Left ventricle myocardium inferior (tissue), 1 donor: ENCODE measurements around the gene TRIM29. TPM values are rescaled to one million over a fixed set of nuclear protein-coding genes. Genes with fewer than 3 reads are reported as not detected.

ENCODE experiments used
- DNase-seq: peaks from one replicate; pipeline ENCODE4 v3.0.0-alpha.2; 2020
- H3K27ac ChIP-seq: fragments of 200-600 bp; replicated peaks from 2 replicates; pipeline ENCODE4 v1.8.0; 2021
- H3K27me3 ChIP-seq: fragments of 200-600 bp; 2 replicates; pipeline ENCODE4 v1.8.0; 2021; ENCODE audit warnings: low read depth
- H3K36me3 ChIP-seq: fragments of 200-600 bp; 2 replicates; pipeline ENCODE4 v1.8.0; 2021
- H3K4me1 ChIP-seq: fragments of 200-600 bp; 2 replicates; pipeline ENCODE4 v1.8.0; 2021
- H3K4me3 ChIP-seq: fragments of 200-600 bp; 2 replicates; pipeline ENCODE4 v1.8.0; 2021; ENCODE audit warnings: mild to moderate bottlenecking, moderate library complexity
- H3K9me3 ChIP-seq: fragments of 200-600 bp; replicated peaks from 2 replicates; pipeline ENCODE4 v1.8.0; 2021
- intact Hi-C: fragments of 100-400 bp; cut with micrococcal nuclease; formaldehyde crosslinking; loops from one replicate; pipeline ENCODE4 v1.11.0; 2022
- total RNA-seq: library from RNA; stranded (reverse); fragmentation: NEBNext Ultra II Directional; extraction: Animal tissue kit (Norgen Biotek cat#: 25700); gene quantifications from one replicate; pipeline ENCODE4 v1.2.1, GENCODE V29; 2021
- TF ChIP-seq, protein P1 (sequence below): fragments of 200-600 bp; IDR thresholded peaks from 2 replicates; pipeline ENCODE4 v1.8.0; 2021; ENCODE audit warnings: antibody characterized with exemption, mild to moderate bottlenecking, borderline replicate concordance
- donor health status: DM: no; HTN: yes; CAD: no; lungs with severe emphysema.

Gene TRIM29
- total RNA-seq, 1 donor from 2014 or later = not detected

DNA sequence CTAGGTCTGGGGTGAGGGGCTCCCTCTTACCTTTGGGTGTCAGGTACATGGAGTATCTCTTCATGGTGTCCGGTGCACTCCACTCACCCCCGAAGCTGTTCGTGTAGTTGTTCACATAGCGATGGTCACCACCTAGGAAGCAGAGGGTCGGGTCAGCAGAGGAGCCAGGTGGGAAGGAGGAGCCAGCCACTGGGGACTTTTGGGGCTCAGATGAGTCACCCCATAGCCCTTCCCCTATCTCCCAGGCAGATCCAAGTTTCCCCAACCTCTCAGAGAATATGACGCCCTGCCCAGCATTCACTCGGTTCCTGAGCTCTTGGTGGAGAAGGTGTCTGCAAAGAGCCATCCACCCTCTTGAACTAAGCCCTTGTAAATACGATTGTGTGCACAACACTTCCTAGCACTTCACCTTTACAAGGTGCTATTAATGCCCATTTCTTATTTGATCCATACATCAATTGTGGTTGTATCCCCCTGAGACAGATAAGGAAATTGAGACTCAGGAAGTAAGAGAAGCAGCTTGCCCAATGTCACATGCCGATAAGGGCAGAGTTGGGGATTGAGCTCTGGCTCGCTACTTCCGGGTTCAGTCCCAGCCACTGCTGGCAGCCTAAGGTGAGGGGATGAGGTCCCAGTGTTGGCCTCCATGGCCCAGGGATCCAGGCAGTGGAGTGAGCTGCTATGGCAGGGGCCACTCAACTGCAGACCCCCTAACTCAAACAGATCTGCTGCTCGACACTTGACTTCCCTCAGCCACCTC, 14.8 kb downstream of the TRIM29 start:
- intact Hi-C loops = no loop called here
- no peak for DNase-seq
- Histone ChIP-seq H3K27ac (no peak overlapping the region), H3K4me1 (no peaks in the 10 kb centered on the region), H3K4me3 (no peak overlapping the region), H3K36me3 (no peaks in the 10 kb centered on the region), H3K27me3 (peaks cover 12% of the 10 kb centered on the region), H3K9me3 (no peaks in the 10 kb centered on the region)
- TF ChIP-seq, protein P1, sequence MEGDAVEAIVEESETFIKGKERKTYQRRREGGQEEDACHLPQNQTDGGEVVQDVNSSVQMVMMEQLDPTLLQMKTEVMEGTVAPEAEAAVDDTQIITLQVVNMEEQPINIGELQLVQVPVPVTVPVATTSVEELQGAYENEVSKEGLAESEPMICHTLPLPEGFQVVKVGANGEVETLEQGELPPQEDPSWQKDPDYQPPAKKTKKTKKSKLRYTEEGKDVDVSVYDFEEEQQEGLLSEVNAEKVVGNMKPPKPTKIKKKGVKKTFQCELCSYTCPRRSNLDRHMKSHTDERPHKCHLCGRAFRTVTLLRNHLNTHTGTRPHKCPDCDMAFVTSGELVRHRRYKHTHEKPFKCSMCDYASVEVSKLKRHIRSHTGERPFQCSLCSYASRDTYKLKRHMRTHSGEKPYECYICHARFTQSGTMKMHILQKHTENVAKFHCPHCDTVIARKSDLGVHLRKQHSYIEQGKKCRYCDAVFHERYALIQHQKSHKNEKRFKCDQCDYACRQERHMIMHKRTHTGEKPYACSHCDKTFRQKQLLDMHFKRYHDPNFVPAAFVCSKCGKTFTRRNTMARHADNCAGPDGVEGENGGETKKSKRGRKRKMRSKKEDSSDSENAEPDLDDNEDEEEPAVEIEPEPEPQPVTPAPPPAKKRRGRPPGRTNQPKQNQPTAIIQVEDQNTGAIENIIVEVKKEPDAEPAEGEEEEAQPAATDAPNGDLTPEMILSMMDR = no peak

DNA sequence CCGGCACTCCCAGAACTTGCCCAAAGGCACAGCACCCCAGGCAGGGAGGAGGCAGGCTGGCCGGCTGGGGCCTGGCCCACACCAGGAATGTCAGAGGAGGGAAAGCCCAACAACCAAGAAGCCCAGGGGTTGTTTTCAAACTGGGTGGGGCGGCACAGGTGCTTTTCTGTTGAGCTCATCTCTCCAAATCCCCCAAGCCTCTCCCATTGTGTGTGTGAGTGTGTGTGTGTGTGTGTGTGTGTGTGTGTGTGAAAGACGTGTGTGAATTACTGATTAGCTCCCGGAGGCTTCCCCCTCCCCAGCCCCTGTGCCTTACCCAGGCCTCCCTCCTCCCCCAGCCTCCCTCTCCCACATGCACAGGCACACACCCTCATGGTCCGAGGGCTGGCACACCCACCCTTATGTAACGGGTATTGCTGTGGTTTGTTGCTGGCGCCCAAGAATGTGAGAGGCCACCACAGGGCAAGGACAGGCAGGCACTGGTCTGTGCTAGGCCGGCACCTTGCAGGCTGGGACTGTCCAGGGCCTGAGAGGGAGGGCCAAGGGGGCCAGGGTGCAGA, 15.9 kb downstream of the TRIM29 start:
- H3K4me1 ChIP-seq = no peaks in the 10 kb centered on the region
- H3K9me3 ChIP-seq = no peaks in the 10 kb centered on the region
- H3K27ac ChIP-seq = no peak overlapping the region
- peaks cover 8% of the 10 kb centered on the region for H3K27me3 ChIP-seq
- TF ChIP-seq, protein P1 = no peak
- DNase-seq = no peak
- intact Hi-C loops = no loop called here
- H3K36me3 ChIP-seq = no peaks in the 10 kb centered on the region
- no peak overlapping the region for H3K4me3 ChIP-seq

DNA sequence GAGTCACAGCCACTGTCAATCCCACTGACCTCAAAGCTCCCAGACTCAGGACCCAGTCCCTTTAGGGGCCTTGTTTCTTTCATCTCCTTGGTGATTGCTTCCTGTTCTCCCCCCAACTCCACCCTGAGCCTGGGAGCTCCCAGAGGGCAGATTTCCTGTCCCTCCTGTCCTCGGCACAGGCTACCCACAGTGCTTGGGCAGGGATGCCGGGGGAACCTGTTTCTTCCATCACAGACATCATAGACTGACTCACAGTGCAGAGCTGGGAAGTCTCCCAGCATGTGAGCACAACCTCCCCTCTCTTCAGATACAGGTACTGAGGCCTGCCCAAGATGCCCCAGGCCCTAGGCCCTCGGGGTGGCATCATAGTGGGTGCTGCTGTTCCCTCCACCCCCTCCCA, 16.6 kb downstream of the TRIM29 start:
- intact Hi-C loops = no loop called here
- H3K36me3 ChIP-seq = no peaks in the 10 kb centered on the region
- DNase-seq = no peak

DNA sequence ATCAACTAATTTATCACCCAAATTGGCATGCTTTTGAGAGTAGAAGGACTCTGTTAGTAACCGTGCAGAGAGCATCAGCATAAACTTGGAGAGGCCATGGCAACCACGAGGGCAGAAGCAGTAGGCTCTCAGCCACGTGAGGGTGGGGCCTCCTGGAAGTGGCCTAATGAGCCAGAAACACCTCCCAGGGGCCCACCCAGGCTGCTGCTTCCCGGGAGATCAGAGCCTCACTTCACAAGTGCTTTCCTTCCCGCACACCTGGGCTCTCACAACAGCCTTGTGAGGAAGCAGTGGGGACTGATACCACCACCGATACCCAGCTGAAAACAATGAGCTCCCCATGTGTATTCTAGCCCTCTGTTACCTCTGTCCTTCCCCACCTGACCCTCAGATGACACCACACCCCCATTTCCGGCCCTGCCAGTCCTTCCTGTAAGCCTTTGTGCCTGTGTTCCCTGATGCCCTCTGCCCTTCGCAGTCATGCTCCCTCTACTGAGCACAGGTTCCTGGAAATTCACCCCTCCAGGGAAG, 17.0 kb downstream of the TRIM29 start:
- intact Hi-C loops = no loop called here
- Histone ChIP-seq H3K36me3 (no peaks in the 10 kb centered on the region), H3K27ac (no peak overlapping the region), H3K4me1 (no peaks in the 10 kb centered on the region), H3K27me3 (peaks cover 8% of the 10 kb centered on the region), H3K9me3 (no peaks in the 10 kb centered on the region), H3K4me3 (no peak overlapping the region)
- TF ChIP-seq, protein P1 = no peak
- DNase-seq = no peak

More for the DNA sequence above, 16.6 kb downstream of the TRIM29 start:
- Histone ChIP-seq H3K27me3 (peaks cover 8% of the 10 kb centered on the region), H3K27ac (no peak overlapping the region), H3K4me3 (no peak overlapping the region), H3K9me3 (no peaks in the 10 kb centered on the region), H3K4me1 (no peaks in the 10 kb centered on the region)
- TF ChIP-seq, protein P1 = no peak

DNA sequence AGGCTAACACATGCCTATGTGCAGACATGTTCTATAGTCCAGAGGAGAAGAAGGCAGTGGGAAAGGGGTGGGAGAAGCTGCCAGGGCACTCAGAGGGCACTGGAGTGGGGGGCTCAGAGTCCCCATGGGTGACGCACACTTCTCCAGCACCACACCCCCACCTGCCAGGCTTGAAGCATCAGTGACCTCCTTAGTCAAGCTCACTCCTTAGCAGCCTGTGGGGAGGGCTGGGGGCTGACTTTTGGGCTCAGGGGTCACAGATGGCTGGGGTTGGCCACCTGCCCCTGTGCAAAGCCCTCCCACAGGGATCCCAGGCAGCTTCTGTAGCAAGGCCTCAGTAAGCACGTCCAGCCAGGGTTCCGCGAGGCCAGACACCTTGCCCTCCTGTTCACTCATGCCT, 18.8 kb downstream of the TRIM29 start:
- TF ChIP-seq, protein P1 = no peak
- intact Hi-C loops = no loop called here
- Histone ChIP-seq H3K27me3 (peaks cover 10% of the 10 kb centered on the region), H3K27ac (no peak overlapping the region), H3K4me3 (no peak overlapping the region), H3K9me3 (no peaks in the 10 kb centered on the region), H3K36me3 (no peaks in the 10 kb centered on the region), H3K4me1 (no peaks in the 10 kb centered on the region)
- no peak for DNase-seq
